Memory B cell (primary cell): ENCODE measurements around the gene FOXRED1.
A peak's percentile ranks its signal among the peaks of the same experiment; 100 is the strongest.
"Not testable (repeated sequence)": the region's sequence is repeated elsewhere in the genome, so short reads cannot be mapped to it uniquely, and the experiment has no call there.

Source experiments
- ATAC-seq: fragments of 150-1000 bp; cut with Tn5 transposase; 2 replicates; pipeline ENCODE4 v1.10.0; 2021; ENCODE audit warnings: low read depth, mild to moderate bottlenecking, moderate library complexity
- DNase-seq, 2 donors: peaks; one replicate each; pipeline ENCODE4 v3.0.0; 2022; ENCODE audit warnings: low spot score in 2 of 2
- H3K27ac Mint-ChIP-seq: one replicate; pipeline ENCODE4 v1.8.0; 2022; ENCODE audit warnings: mild to moderate bottlenecking, moderate library complexity, mixed read lengths
- H3K27me3 Mint-ChIP-seq: one replicate; pipeline ENCODE4 v1.8.0; 2022; ENCODE audit warnings: mixed read lengths
- H3K36me3 Mint-ChIP-seq: one replicate; pipeline ENCODE4 v1.8.0; 2022; ENCODE audit warnings: mild to moderate bottlenecking, mixed read lengths
- H3K4me1 Mint-ChIP-seq: one replicate; pipeline ENCODE4 v1.8.0; 2022; ENCODE audit warnings: mixed read lengths
- H3K4me3 Mint-ChIP-seq: one replicate; pipeline ENCODE4 v1.8.0; 2022; ENCODE audit warnings: mild to moderate bottlenecking, moderate library complexity, mixed read lengths
- H3K9me3 Mint-ChIP-seq: one replicate; pipeline ENCODE4 v1.8.0; 2022; ENCODE audit warnings: mixed read lengths

Gene FOXRED1

DNA sequence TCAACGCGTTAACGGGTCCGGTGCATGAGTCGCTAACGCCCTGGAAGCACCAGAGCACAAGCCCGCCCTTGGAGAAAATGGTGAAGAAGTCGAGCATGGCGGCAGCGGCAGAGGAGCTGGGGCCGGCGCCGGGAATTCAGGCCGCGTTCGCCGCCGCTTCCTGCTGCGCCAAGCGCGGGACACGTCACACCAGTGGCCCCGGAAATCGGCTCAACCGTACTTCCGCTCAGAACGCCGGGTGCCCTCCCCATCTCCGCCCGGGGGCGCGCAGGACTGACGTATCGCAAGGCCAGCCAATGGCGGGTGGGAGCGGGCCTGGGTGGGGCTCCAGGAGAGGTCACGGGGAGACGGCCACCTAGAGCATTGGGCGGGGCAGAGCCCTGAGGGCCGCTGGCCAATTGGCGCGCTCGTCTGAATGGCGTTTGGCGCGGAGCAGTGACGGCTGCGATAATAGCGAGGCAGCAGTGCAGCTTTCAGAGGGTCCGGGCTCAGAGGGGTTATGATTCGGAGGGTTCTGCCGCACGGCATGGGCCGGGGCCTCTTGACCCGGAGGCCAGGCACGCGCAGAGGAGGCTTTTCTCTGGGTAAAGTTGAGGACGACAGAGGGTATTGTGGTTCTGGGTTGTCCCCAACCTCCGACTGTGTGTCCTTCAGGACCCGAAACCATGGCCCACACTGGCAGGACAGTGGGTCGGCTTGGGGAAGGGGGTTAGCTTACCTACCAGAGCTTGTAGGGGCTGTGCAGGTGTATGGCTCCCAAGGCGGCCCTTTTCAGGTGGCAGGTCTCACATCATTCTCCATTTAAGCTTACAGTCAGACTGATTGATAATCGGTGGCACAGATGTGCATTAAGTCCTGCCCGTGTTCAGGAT is at the start of gene FOXRED1, which contains the start of gene SRPRA:
FOXRED1 (plus strand) TSS at position 447 of the 872 bp plus-strand sequence; CDS start at position 500, 53 bp downstream.
SRPRA (minus strand) TSS at position 188 of the 872 bp plus-strand sequence; CDS start at position 97, 91 bp downstream.
- no peaks in the 10 kb centered on the region for H3K27me3 Mint-ChIP-seq
- H3K9me3 Mint-ChIP-seq: no peaks in the 10 kb centered on the region
- H3K27ac Mint-ChIP-seq: peak within 1 kb of the TSS; percentile 100
- peak; percentile 97 to 99 for DNase-seq
- peaks cover 26% of the 10 kb centered on the region for H3K36me3 Mint-ChIP-seq
- H3K4me1 Mint-ChIP-seq: peaks cover 15% of the 10 kb centered on the region
- ATAC-seq: peak; percentile 96
- peak within 1 kb of the TSS; percentile 91 for H3K4me3 Mint-ChIP-seq

DNA sequence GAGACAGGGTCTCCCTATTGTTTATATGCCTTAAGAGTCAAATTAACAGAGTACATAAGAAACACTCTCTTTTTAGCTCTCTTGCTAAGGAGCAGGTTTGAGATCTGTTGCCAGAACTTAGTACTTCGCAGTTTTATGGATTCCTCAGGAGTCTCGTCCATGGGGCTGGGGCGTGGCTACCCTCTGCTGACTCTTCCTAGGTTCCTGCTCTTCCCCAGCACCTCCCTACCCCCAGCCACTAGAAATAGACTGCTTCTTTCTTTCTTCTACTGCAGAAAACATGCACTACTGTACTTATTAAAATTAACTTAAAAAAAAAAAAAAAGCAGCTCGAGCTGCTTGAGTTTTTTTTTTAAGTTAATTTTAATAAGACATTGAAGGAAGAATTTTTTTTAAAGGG is 49.4 kb upstream of the FOXRED1 start:
- DNase-seq (no peak), ATAC-seq (no peak)
- no peaks in the 10 kb centered on the region for H3K9me3 Mint-ChIP-seq
- no peaks in the 10 kb centered on the region for H3K27me3 Mint-ChIP-seq
- no peak overlapping the region for H3K27ac Mint-ChIP-seq
- peaks cover 18% of the 10 kb centered on the region for H3K4me1 Mint-ChIP-seq
- peaks cover 2% of the 10 kb centered on the region for H3K36me3 Mint-ChIP-seq
- H3K4me3 Mint-ChIP-seq: no peak overlapping the region

DNA sequence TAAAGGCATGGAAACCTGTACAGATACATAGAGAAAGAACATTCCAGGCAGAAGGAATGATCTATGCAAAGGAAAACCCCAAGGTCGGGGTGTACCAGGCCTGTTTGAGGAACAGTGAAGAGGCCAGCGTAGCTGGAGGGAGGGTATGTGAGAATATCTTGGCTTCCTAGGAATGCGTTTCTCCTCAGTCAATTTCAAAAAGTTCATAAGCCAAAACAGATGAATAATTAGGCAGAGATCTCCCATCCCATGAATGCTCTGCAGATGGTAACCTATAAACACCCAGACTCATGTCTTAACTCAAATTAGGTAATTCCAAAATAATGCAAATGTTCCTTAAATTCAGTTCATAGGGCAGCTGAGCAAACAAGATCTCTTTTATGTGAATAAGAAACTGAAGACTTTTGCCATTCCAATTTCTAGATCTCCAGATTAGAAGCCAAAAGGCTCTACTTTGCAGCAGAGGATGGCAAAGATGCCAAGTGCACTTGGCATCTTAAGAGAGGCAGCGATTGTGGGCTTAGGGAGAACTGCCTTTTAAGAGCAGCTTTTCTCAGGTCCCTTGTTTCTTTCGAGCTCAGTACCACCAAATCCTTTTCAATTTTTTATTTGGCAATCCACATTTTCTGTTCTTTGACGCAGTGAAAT is 44.2 kb upstream of the FOXRED1 start:
- peaks cover 10% of the 10 kb centered on the region for H3K36me3 Mint-ChIP-seq

DNA sequence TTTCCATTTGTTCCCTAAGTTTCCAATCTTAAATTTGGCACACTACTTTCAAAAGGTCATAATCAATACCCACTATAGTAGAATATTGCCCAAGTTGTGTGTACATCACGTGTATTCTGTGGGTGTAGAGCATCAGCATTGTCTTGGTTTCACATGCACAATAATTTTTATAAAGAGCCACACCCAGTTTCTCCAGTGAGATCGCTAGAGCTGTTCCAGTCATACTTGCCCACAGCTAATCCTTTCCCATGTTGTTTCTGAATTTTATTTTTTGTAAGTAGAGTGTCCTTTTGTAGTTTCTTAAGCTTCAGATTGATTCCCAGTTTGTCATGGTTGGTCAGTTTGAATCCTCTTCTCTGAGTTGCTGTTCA is 43.7 kb upstream of the FOXRED1 start:
- peaks cover 11% of the 10 kb centered on the region for H3K36me3 Mint-ChIP-seq
- H3K4me1 Mint-ChIP-seq: no peaks in the 10 kb centered on the region
- DNase-seq: no peak
- no peak for ATAC-seq
- no peaks in the 10 kb centered on the region for H3K27me3 Mint-ChIP-seq
- H3K4me3 Mint-ChIP-seq: no peak overlapping the region
- H3K9me3 Mint-ChIP-seq: peaks cover 3% of the 10 kb centered on the region
- no peak overlapping the region for H3K27ac Mint-ChIP-seq

More for the DNA sequence above, 44.2 kb upstream of the FOXRED1 start:
- no peak overlapping the region for H3K4me3 Mint-ChIP-seq
- no peak overlapping the region for H3K27ac Mint-ChIP-seq
- H3K9me3 Mint-ChIP-seq: peaks cover 3% of the 10 kb centered on the region
- no peaks in the 10 kb centered on the region for H3K4me1 Mint-ChIP-seq
- ATAC-seq (no peak), DNase-seq (no peak)
- no peaks in the 10 kb centered on the region for H3K27me3 Mint-ChIP-seq

- no peak for ATAC-seq
- Mint-ChIP-seq H3K9me3 (peaks cover 3% of the 10 kb centered on the region), H3K4me1 (peaks cover under 1% of the 10 kb centered on the region), H3K4me3 (no peak overlapping the region), H3K36me3 (peaks cover 14% of the 10 kb centered on the region), H3K27me3 (no peaks in the 10 kb centered on the region), H3K27ac (no peak overlapping the region)
- DNase-seq: no peak
Measured at GRCh38 chr11:126226334-126227084, 42.4 kb upstream of the FOXRED1 start.

GRCh38 chr11:126229858-126230540 is 39.0 kb upstream of the FOXRED1 start:
- no peak for ATAC-seq
- Mint-ChIP-seq H3K4me3 (no peak overlapping the region), H3K27me3 (no peaks in the 10 kb centered on the region), H3K27ac (no peak overlapping the region), H3K9me3 (peaks cover 3% of the 10 kb centered on the region), H3K36me3 (peaks cover 12% of the 10 kb centered on the region), H3K4me1 (peaks cover 3% of the 10 kb centered on the region)
- no peak for DNase-seq

DNA sequence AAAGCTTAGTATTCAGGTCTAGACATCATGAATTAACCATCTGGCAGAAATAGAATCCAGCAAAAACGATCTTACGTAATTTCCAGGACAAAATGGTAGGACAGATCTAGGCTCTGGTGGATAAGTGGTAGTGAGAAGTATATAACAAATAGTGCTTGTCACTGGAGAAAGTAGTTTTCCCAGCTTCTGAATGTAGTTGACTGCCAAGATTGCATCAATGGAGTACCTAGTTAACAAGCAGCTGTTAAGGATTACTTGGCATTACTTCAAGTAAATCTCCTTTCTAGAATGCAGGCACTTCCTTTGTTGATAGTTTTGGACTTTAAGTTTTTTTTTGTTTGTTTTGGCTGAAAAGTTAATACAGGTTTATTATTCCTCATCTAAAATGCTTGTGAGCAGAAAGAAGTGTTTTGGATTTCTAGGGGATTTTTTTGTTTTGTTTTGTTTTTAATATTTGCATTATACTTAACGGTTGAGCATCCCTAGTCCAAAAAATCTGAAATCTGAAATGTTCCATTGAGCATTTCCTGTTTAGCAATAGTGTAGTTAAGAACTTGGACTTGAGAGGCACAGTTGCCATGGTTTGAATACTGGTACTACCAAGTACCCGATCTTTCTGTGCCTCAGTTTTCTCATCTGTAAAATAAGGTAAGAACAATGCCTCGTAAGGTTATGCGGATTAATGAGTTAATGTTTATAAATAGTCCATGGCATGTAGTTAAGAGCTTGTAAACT is 37.1 kb upstream of the FOXRED1 start:
- ATAC-seq (no peak), DNase-seq (no peak)

DNA sequence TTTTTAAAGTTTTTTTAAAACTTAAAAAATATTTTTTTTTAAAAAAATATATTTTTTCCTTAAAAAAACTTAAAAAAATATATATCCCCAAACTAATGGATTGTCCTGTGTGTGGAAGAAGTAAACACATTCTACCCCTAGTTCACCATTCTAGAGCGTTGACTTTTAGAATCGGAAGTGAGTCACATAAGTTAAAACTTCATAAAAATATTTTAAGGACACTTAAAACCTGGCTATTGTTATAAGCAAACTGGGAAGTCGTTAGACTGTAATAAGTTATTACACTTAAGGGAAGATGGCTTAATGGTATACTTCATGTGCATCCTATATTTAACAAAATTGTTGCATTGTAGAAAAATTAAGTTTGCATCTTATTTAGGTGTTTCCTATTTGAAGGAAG is 36.3 kb upstream of the FOXRED1 start:
- no peak for DNase-seq
- ATAC-seq: no peak
- no peaks in the 10 kb centered on the region for H3K9me3 Mint-ChIP-seq
- H3K27me3 Mint-ChIP-seq: no peaks in the 10 kb centered on the region
- H3K27ac Mint-ChIP-seq: no peak overlapping the region
- H3K4me1 Mint-ChIP-seq: peaks cover 3% of the 10 kb centered on the region
- H3K36me3 Mint-ChIP-seq: peaks cover 14% of the 10 kb centered on the region
- no peak overlapping the region for H3K4me3 Mint-ChIP-seq

More for the DNA sequence above, 37.1 kb upstream of the FOXRED1 start:
- H3K27me3 Mint-ChIP-seq: no peaks in the 10 kb centered on the region
- peaks cover 16% of the 10 kb centered on the region for H3K36me3 Mint-ChIP-seq
- no peak overlapping the region for H3K27ac Mint-ChIP-seq
- no peaks in the 10 kb centered on the region for H3K9me3 Mint-ChIP-seq
- H3K4me3 Mint-ChIP-seq: no peak overlapping the region
- peaks cover 3% of the 10 kb centered on the region for H3K4me1 Mint-ChIP-seq

DNA sequence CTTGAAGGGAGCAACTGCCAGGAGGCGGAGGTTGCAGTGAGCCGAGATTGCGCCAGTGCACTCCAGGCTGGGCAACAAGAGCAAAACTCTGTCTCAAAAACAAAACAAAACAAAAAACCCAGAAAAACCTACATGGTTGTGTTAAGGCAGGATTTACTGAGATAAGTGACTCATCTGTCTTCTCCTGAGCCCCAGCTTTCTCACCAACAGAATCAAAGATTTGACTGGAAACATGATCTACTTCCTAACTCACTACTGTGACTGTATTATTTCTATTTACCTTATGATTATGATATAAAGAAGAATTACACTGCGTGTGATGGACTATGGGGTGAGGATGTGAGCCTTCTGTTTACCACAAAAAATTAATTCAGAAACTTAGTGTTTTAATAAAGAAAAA is 35.6 kb upstream of the FOXRED1 start:
- H3K4me1 Mint-ChIP-seq: peaks cover 3% of the 10 kb centered on the region

GRCh38 chr11:126246636-126247035 is 22.3 kb upstream of the FOXRED1 start:
- H3K4me3 Mint-ChIP-seq: no peak overlapping the region
- peaks cover 15% of the 10 kb centered on the region for H3K36me3 Mint-ChIP-seq
- no peaks in the 10 kb centered on the region for H3K4me1 Mint-ChIP-seq
- ATAC-seq: no peak
- no peak overlapping the region for H3K27ac Mint-ChIP-seq
- H3K9me3 Mint-ChIP-seq: no peaks in the 10 kb centered on the region
- no peak for DNase-seq
- no peaks in the 10 kb centered on the region for H3K27me3 Mint-ChIP-seq

More for the DNA sequence above, 35.6 kb upstream of the FOXRED1 start:
- ATAC-seq (no peak), DNase-seq (no peak)
- Mint-ChIP-seq H3K27me3 (no peaks in the 10 kb centered on the region), H3K36me3 (peaks cover 14% of the 10 kb centered on the region), H3K9me3 (no peaks in the 10 kb centered on the region), H3K4me3 (no peak overlapping the region), H3K27ac (no peak overlapping the region)

DNA sequence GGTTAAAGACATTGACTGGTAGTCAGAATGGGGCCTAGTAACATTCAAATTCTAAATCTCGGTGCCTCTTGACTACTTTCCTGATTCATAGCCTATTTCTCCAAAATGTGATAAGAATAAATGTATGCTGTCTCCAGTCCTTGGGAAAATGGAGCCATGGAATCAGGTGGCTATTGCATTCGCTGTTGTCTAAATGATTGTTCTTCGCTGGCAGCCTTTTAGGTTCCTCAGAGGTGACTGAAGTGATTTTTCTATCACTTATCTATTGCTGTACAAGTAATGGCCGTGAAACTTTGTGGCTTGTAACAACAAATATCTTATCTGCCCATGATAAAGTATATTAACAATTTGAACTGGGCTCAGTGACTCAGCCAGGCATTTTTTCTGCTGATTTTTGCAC is 15.7 kb upstream of the FOXRED1 start:
- Mint-ChIP-seq H3K27me3 (no peaks in the 10 kb centered on the region), H3K9me3 (no peaks in the 10 kb centered on the region), H3K36me3 (peaks cover 12% of the 10 kb centered on the region), H3K27ac (no peak overlapping the region), H3K4me3 (no peak overlapping the region), H3K4me1 (no peaks in the 10 kb centered on the region)
- DNase-seq (no peak), ATAC-seq (no peak)

- no peak for DNase-seq
- Mint-ChIP-seq H3K4me1 (no peaks in the 10 kb centered on the region), H3K9me3 (no peaks in the 10 kb centered on the region), H3K27me3 (no peaks in the 10 kb centered on the region), H3K4me3 (no peak overlapping the region), H3K36me3 (peaks cover 12% of the 10 kb centered on the region), H3K27ac (no peak overlapping the region)
- ATAC-seq: no peak
Measured at GRCh38 chr11:126254819-126255218, 14.1 kb upstream of the FOXRED1 start.

GRCh38 chr11:126255507-126255906 is 13.4 kb upstream of the FOXRED1 start:
- not testable (repeated sequence) for H3K27me3 Mint-ChIP-seq, H3K36me3 Mint-ChIP-seq, ATAC-seq, H3K4me1 Mint-ChIP-seq, H3K9me3 Mint-ChIP-seq, H3K4me3 Mint-ChIP-seq, DNase-seq
- peak overlapping the region; percentile 19 for H3K27ac Mint-ChIP-seq
